PC-9 (cell line): ENCODE data around the gene SH3BP4. TPM values are rescaled to one million over a fixed set of nuclear protein-coding genes. Genes with fewer than 3 reads are reported as not detected.

Experiments used
- BruUV-seq: library from RNA; stranded (reverse); fragments of 400-500 nt; replicated peaks from 2 replicates; lab custom pipeline; 2021; lab: Mats Ljungman, UMichigan
- CTCF ChIA-PET: fragments of 300-600 bp; sonication (Branson Sonifier 250); formaldehyde crosslinking; loops from one replicate; lab custom pipeline; 2022; ENCODE audit warnings: antibody characterized with exemption; lab: Charles Lee
- POLR2A ChIA-PET: fragments of 300-600 bp; sonication (Branson Sonifier 250); formaldehyde crosslinking; loops from one replicate; lab custom pipeline; 2022; ENCODE audit warnings: antibody characterized with exemption; ENCODE audit not compliant: unreplicated experiment; lab: Charles Lee
- DNase-seq, 2 experiments: peaks; one replicate each; pipeline versions ENCODE4 v3.0.0 to v3.0.0-alpha.2; 2015 to 2022; ENCODE audit warnings: mixed read lengths in 1 of 2
- H2AFZ ChIP-seq: fragments of 200-600 bp; sonication (generic); 2 replicates; pipeline ENCODE4 v1.8.1; 2017; ENCODE audit warnings: antibody characterized with exemption
- H3F3A ChIP-seq: fragments of 200-600 bp; sonication (generic); 2 replicates; pipeline ENCODE4 v1.8.1; 2017; ENCODE audit warnings: antibody characterized with exemption, mild to moderate bottlenecking, low read depth; ENCODE audit not compliant: insufficient read depth
- H3K27ac ChIP-seq: fragments of 200-600 bp; sonication (generic); 2 replicates; pipeline ENCODE4 v1.6.1; 2016; ENCODE audit warnings: mixed run types
- H3K27me3 ChIP-seq: fragments of 200-600 bp; sonication (generic); 2 replicates; pipeline ENCODE4 v1.6.1; 2016; ENCODE audit warnings: low read depth, mixed run types; ENCODE audit not compliant: insufficient read depth
- H3K36me3 ChIP-seq: fragments of 200-600 bp; sonication (generic); 2 replicates; pipeline ENCODE4 v1.6.1; 2016; ENCODE audit warnings: low read depth, mixed run types
- H3K4me1 ChIP-seq: fragments of 200-600 bp; sonication (generic); replicated peaks from 2 replicates; pipeline ENCODE4 v1.6.1; 2016; ENCODE audit warnings: mixed run types; ENCODE audit not compliant: insufficient read depth
- H3K4me2 ChIP-seq: fragments of 200-600 bp; sonication (generic); 2 replicates; pipeline ENCODE4 v1.6.1; 2017; ENCODE audit warnings: mixed run types
- H3K4me3 ChIP-seq: fragments of 200-600 bp; sonication (generic); 2 replicates; pipeline ENCODE4 v1.6.1; 2016; ENCODE audit warnings: mixed run types
- H3K79me2 ChIP-seq: fragments of 200-600 bp; sonication (generic); 2 replicates; pipeline ENCODE4 v1.6.1; 2017; ENCODE audit warnings: low read depth, mixed run types
- H3K9me2 ChIP-seq: fragments of 200-600 bp; sonication (generic); 2 replicates; pipeline ENCODE4 v1.8.1; 2017; ENCODE audit warnings: mild to moderate bottlenecking; ENCODE audit not compliant: insufficient read depth
- H3K9me3 ChIP-seq: fragments of 200-600 bp; sonication (generic); 2 replicates; pipeline ENCODE4 v1.8.1; 2016; ENCODE audit warnings: low read depth; ENCODE audit not compliant: insufficient read depth
- H4K20me1 ChIP-seq: fragments of 200-600 bp; sonication (generic); 2 replicates; pipeline ENCODE4 v1.8.1; 2017; ENCODE audit not compliant: insufficient read depth
- CTCF ChIP-seq: fragments of 200-600 bp; sonication (generic); conservative IDR thresholded peaks from 2 replicates; pipeline ENCODE4 v1.6.1; 2017; ENCODE audit warnings: mixed run types, antibody characterized with exemption, mild to moderate bottlenecking, moderate library complexity
- EZH2 ChIP-seq: fragments of 200-600 bp; sonication (generic); IDR thresholded peaks from 2 replicates; pipeline ENCODE4 v1.8.0; 2017; ENCODE audit warnings: antibody characterized with exemption, low read depth
- intact Hi-C: fragments of 100-400 bp; cut with micrococcal nuclease; formaldehyde crosslinking; loops from one replicate; pipeline ENCODE4 v1.10.0; 2022; ENCODE audit not compliant: unreplicated experiment
- total RNA-seq: library from RNA; stranded (reverse); gene quantifications from 2 replicates; pipeline ENCODE4 v1.2.3, GENCODE V29; 2021

SH3BP4 gene
- total RNA-seq, 1 experiment from 2014 or later = 131 TPM

- no peak overlapping the region for H2AFZ ChIP-seq
- H3K9me2 ChIP-seq = no peaks in the 10 kb centered on the region
- H3K4me2 ChIP-seq = no peak overlapping the region
- intact Hi-C loops = loop anchor here (1.0 to 10.0 kb wide), 3 partner anchors 8 to 1284 kb away; no protein-coding TSS in a partner anchor
- peaks cover 36% of the 10 kb centered on the region for H3K36me3 ChIP-seq
- ChIA-PET POLR2A (interaction anchor here (0.6 to 0.7 kb wide), 3 partner anchors 20 to 59 kb away, joined by 3 to 4 read pairs (median 3); no protein-coding TSS in a partner anchor), CTCF (no interaction called here)
- H3K4me1 ChIP-seq = peaks cover 36% of the 10 kb centered on the region
- no TSS peak for BruUV-seq
- peaks cover 9% of the 10 kb centered on the region for H4K20me1 ChIP-seq
- peak; percentile 64 to 98 for DNase-seq
- H3F3A ChIP-seq = peaks cover 13% of the 10 kb centered on the region
- no peak overlapping the region for H3K4me3 ChIP-seq
- no peaks in the 10 kb centered on the region for H3K27me3 ChIP-seq
- no peak for TF ChIP-seq CTCF
- TF ChIP-seq EZH2 = no peak
- peak overlapping the region; percentile 14; the same call in 1 of the 2 replicates for H3K27ac ChIP-seq
- no peaks in the 10 kb centered on the region for H3K9me3 ChIP-seq
- H3K79me2 ChIP-seq = peaks cover 100% of the 10 kb centered on the region
Observed at GRCh38 chr2:234989183-234989701, 37.4 kb downstream of the SH3BP4 start.

- no TSS peak for BruUV-seq
Observed at GRCh38 chr2:234990300-234990699, 38.5 kb downstream of the SH3BP4 start.

GRCh38 chr2:234991290-234991689 lies 39.5 kb downstream of the SH3BP4 start:
- DNase-seq = no peak
- peaks cover 15% of the 10 kb centered on the region for H4K20me1 ChIP-seq
- no peaks in the 10 kb centered on the region for H3K9me2 ChIP-seq
- H3K4me3 ChIP-seq = no peak overlapping the region
- H3K27me3 ChIP-seq = no peaks in the 10 kb centered on the region
- intact Hi-C loops = no loop called here
- H3K27ac ChIP-seq = no peak overlapping the region
- TF ChIP-seq EZH2 (no peak), CTCF (no peak)
- H3K36me3 ChIP-seq = peaks cover 38% of the 10 kb centered on the region
- no peaks in the 10 kb centered on the region for H3K9me3 ChIP-seq
- BruUV-seq = no TSS peak
- peaks cover 42% of the 10 kb centered on the region for H3K4me1 ChIP-seq
- H3K4me2 ChIP-seq = no peak overlapping the region
- H3K79me2 ChIP-seq = peaks cover 100% of the 10 kb centered on the region
- peaks cover 7% of the 10 kb centered on the region; the same call in 1 of the 2 replicates for H3F3A ChIP-seq
- H2AFZ ChIP-seq = no peak overlapping the region
- ChIA-PET POLR2A (no interaction called here), CTCF (interaction anchor here (0.6 kb wide), 1 partner anchor 304 kb away, joined by 6 read pairs; no protein-coding TSS in a partner anchor)

More at GRCh38 chr2:234990300-234990699, 38.5 kb downstream of the SH3BP4 start:
- ChIA-PET CTCF (no interaction called here), POLR2A (no interaction called here)
- no peaks in the 10 kb centered on the region for H3K9me2 ChIP-seq
- no peak overlapping the region for H3K27ac ChIP-seq
- TF ChIP-seq EZH2 (no peak), CTCF (no peak)
- H3K4me3 ChIP-seq = no peak overlapping the region
- no peak overlapping the region for H3K4me2 ChIP-seq
- peaks cover 36% of the 10 kb centered on the region for H3K4me1 ChIP-seq
- peaks cover 7% of the 10 kb centered on the region; the same call in 1 of the 2 replicates for H3F3A ChIP-seq
- DNase-seq = no peak
- peaks cover 100% of the 10 kb centered on the region for H3K79me2 ChIP-seq
- H4K20me1 ChIP-seq = peaks cover 15% of the 10 kb centered on the region
- H3K9me3 ChIP-seq = no peaks in the 10 kb centered on the region
- H2AFZ ChIP-seq = no peak overlapping the region
- H3K36me3 ChIP-seq = peaks cover 36% of the 10 kb centered on the region
- intact Hi-C loops = no loop called here
- no peaks in the 10 kb centered on the region for H3K27me3 ChIP-seq
